NT2/D1 (cell line): Measurements from ENCODE around the gene BEND7.

ENCODE experiments used
- DNase-seq: peaks from one replicate; pipeline ENCODE4 v3.0.0-alpha.2; 2011; ENCODE audit warnings: low read depth, low spot score
- H3K27me3 ChIP-seq: 2 replicates; pipeline ENCODE4 v1.6.0; 2011; ENCODE audit warnings: mild to moderate bottlenecking; ENCODE audit not compliant: insufficient read length, insufficient read depth
- H3K36me3 ChIP-seq: 2 replicates; pipeline ENCODE4 v1.6.1; 2011; ENCODE audit warnings: mild to moderate bottlenecking, low read length, mixed read lengths; ENCODE audit not compliant: insufficient read depth, insufficient read length
- H3K4me1 ChIP-seq: 2 replicates; pipeline ENCODE4 v1.5.1; 2011; ENCODE audit not compliant: insufficient read depth, insufficient read length
- H3K4me3 ChIP-seq: 2 replicates; pipeline ENCODE4 v1.5.1; 2011; ENCODE audit warnings: low read depth; ENCODE audit not compliant: insufficient read length
- H3K9ac ChIP-seq: 2 replicates; pipeline ENCODE4 v1.6.0; 2011; ENCODE audit warnings: low read depth; ENCODE audit not compliant: insufficient read length
- H3K9me3 ChIP-seq: 2 replicates; pipeline ENCODE4 v1.5.1; 2011; ENCODE audit warnings: mild to moderate bottlenecking, low read length; ENCODE audit not compliant: insufficient read depth
- SUZ12 ChIP-seq: IDR thresholded peaks from 2 replicates; pipeline ENCODE4 v1.6.1; 2011; ENCODE audit not compliant: insufficient read length, insufficient read depth; ENCODE audit errors: extremely low read depth
- YY1 ChIP-seq: IDR thresholded peaks from 2 replicates; pipeline ENCODE4 v1.6.1; 2011; ENCODE audit not compliant: insufficient read length, insufficient read depth
- ZNF274 ChIP-seq: IDR thresholded peaks from 2 replicates; pipeline ENCODE4 v1.6.1; 2011; ENCODE audit warnings: mild to moderate bottlenecking, low read depth, low read length

Gene BEND7

DNA sequence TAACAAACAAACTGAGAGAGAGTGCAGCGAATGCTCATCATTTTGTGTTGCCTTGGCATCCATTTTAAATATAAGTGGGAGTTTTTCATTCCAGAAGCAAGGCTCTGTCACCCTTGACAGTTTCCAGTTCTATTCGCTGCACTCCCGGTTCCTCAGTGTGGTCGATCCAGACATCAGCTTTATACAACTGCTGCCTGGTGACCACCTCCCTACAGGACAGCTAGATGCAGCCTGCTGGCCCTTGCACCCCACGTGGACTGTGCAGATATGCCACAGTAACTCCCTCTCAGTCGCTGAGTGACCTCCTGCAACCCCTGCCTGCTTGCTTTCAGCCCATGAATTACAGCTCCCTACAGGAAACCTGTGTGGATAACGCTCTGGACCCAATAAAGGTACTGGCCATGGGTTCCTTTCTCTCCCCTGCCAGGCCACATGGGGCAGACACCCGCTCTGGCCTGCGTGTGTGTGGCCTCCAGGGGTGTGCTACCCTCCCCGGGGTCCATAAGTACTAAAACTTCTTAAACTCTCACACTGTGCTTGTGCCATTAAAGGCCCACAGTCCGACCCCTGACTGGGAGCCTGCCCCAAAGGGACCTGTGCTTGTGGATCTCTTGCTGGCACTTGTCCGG, 23.6 kb downstream of the BEND7 start:
- DNase-seq = no peak
- no peak overlapping the region for H3K9ac ChIP-seq
- no peaks in the 10 kb centered on the region for H3K36me3 ChIP-seq
- no peak overlapping the region for H3K4me3 ChIP-seq
- H3K4me1 ChIP-seq = no peaks in the 10 kb centered on the region
- TF ChIP-seq YY1 (no peak), SUZ12 (no peak), ZNF274 (no peak)
- no peaks in the 10 kb centered on the region for H3K9me3 ChIP-seq
- H3K27me3 ChIP-seq = no peaks in the 10 kb centered on the region

DNA sequence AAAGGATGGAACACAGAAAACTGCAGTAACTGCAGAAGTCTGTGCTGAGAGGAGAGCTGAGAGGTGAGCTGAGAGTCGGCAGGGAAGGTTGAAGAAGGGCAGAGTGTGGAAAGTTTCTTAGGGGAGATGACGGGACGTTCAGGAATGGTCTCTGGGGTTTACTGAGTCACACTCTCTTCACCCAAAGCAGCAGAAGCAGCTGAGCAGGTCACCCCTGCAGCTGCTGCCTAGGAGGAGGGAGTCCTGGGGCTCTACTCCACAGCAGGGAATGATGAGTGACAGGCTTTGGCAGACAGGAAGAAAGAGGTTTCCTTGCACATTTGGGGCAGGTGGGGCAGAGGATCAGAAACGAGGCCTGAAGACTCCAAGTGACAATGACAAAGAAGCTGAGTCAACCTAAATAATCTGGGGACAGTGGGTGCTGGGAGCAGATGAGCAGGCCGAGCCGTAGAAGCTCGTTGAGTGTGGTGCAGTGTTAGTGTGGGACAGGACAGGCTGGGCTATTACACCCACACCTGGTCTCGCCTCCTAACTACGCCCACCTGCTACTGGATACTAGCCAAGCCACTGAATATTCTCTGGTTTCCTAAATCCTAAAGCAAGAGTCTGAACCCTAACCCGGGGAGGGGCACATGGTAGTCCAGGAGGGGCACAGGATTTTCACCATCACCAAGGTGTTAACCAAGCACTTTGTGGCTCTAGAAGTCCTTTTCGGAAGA, 24.9 kb downstream of the BEND7 start:
- Histone ChIP-seq H3K4me1 (no peaks in the 10 kb centered on the region), H3K36me3 (peaks cover 2% of the 10 kb centered on the region), H3K27me3 (no peaks in the 10 kb centered on the region), H3K9ac (no peak overlapping the region), H3K9me3 (no peaks in the 10 kb centered on the region), H3K4me3 (no peak overlapping the region)
- no peak for DNase-seq
- TF ChIP-seq YY1 = no peak

DNA sequence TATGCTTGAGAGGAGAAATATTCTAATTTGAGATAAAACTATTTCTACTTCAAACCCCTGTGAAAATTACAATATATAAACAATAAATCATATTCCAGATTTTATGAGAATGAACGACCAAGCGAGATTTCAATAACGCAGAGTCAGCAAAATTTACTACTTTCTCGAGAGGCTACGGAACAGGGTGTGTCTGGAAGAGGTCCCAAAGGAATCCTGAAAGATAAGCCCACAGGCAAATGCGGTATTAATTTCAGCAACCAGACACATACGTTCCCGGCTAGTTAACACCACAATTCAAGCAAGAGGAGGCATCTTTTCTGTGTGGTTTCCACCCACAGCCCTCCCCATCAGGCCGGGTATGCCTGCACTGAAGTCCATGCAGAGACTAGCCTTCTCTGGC, 26.4 kb downstream of the BEND7 start:
- Histone ChIP-seq H3K36me3 (peaks cover 2% of the 10 kb centered on the region), H3K4me1 (no peaks in the 10 kb centered on the region), H3K4me3 (no peak overlapping the region), H3K9me3 (no peaks in the 10 kb centered on the region), H3K27me3 (no peaks in the 10 kb centered on the region), H3K9ac (no peak overlapping the region)
- DNase-seq = no peak
- TF ChIP-seq SUZ12 (no peak), YY1 (no peak), ZNF274 (no peak)

DNA sequence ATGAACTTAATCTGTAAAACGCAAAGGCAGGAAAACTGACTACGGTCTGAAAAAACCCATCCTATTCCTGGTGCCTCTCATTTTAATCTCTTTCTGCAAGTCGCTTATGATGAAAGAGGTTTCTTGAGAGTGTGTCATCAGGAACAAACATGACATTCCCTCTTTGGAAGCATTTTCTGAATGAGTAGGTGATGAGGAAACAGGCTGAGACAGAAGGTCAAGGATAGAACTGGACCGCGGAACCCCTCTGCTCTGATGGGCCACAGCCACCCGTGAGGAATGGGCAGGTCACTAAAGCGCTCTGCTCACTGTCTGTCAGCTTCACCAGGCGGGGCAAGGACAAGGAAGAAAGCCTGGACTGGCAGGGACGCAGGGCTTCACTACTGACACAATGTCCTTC, 28.6 kb downstream of the BEND7 start:
- TF ChIP-seq YY1 (no peak), ZNF274 (no peak), SUZ12 (no peak)
- no peaks in the 10 kb centered on the region for H3K9me3 ChIP-seq

DNA sequence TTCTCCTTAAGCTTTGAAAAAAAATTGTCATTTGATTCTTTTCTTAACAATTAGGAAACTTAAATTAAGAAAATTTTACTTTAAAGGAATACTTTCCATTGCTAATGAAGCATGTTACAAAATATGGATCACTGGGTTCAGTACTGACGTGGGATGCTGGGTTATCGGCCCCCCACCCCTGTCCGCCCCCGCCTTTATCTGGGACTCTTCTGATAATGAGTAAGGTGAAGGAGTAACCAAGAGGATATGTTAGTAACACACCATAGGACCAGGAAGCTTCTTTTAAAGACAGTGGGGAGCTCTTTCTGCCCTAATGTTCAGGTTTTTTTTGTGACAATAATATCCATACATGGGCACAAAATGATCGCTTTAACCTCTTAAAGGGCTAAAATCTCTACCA, 29.7 kb downstream of the BEND7 start:
- Histone ChIP-seq H3K4me1 (peaks cover 3% of the 10 kb centered on the region), H3K36me3 (peaks cover 2% of the 10 kb centered on the region), H3K4me3 (no peak overlapping the region), H3K9me3 (no peaks in the 10 kb centered on the region), H3K27me3 (no peaks in the 10 kb centered on the region), H3K9ac (no peak overlapping the region)
- no peak for DNase-seq
- TF ChIP-seq SUZ12 (no peak), YY1 (no peak), ZNF274 (no peak)

More for the DNA sequence above, 28.6 kb downstream of the BEND7 start:
- Histone ChIP-seq H3K27me3 (no peaks in the 10 kb centered on the region), H3K36me3 (peaks cover 2% of the 10 kb centered on the region), H3K4me1 (peaks cover 3% of the 10 kb centered on the region), H3K9ac (no peak overlapping the region), H3K4me3 (no peak overlapping the region)
- no peak for DNase-seq

DNA sequence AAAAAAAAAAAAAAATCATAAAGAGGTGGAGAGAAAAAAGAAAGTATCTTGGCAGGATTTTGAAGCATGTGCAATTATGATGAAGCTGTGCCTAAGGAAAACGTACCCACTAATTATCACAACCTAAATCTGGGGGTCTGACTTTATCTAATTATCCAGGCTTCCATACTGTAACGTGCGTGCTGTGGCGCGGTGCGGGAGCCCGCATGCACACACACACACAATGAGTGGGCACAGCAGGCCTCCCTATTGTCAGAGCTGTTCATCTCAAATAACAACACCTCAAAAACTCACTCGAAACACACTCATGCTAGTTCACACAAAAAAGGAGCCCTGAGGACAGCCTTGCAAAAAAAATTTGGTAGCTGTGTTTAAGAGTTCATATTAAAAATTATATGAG, 31.9 kb downstream of the BEND7 start:
- DNase-seq = no peak

DNA sequence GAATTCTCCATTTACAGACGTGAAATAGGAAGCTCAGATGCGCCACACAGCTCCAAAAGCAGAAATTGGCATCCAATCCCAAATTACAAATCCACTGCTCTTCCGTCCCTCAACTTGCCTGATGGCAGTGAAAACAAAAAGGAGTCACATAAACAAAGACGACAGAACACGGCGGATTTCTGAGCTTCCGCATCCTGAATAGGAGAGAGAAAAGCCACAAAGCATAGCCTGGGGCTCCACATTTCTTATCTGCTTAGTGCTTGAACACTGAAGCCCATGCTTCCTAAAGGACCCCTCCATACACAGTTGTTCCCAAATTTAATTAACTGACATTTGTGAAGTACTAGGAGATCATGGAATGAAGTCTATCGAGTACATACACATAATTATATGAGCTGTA, 32.6 kb downstream of the BEND7 start:
- Histone ChIP-seq H3K27me3 (no peaks in the 10 kb centered on the region), H3K9ac (no peak overlapping the region), H3K9me3 (no peaks in the 10 kb centered on the region), H3K4me1 (peaks cover 3% of the 10 kb centered on the region), H3K4me3 (no peak overlapping the region), H3K36me3 (peaks cover 2% of the 10 kb centered on the region)
- TF ChIP-seq YY1 = no peak
- no peak for TF ChIP-seq ZNF274
- no peak for TF ChIP-seq SUZ12
- no peak for DNase-seq

More for the DNA sequence above, 31.9 kb downstream of the BEND7 start:
- H3K9ac ChIP-seq = no peak overlapping the region
- TF ChIP-seq ZNF274 (no peak), YY1 (no peak), SUZ12 (no peak)
- no peaks in the 10 kb centered on the region for H3K9me3 ChIP-seq
- peaks cover 3% of the 10 kb centered on the region for H3K4me1 ChIP-seq
- no peaks in the 10 kb centered on the region for H3K27me3 ChIP-seq
- peaks cover 2% of the 10 kb centered on the region for H3K36me3 ChIP-seq
- H3K4me3 ChIP-seq = no peak overlapping the region
